IMR-90 (cell line): Measurements from ENCODE around the gene COL20A1.

ENCODE experiments used
- MXI1 ChIP-seq: IDR thresholded peaks from 2 replicates; pipeline ENCODE4 v1.6.1; 2012; ENCODE audit warnings: low read depth, mild to moderate bottlenecking, low read length, moderate library complexity, borderline replicate concordance
- POLR2A ChIP-seq: IDR thresholded peaks from 2 replicates; pipeline ENCODE4 v1.6.1; 2012; ENCODE audit warnings: mild to moderate bottlenecking, low read depth, low read length
- RAD21 ChIP-seq: IDR thresholded peaks from 2 replicates; pipeline ENCODE4 v1.6.1; 2012; ENCODE audit warnings: low read length, improper control_type of control experiment
- SMC3 ChIP-seq: fragments of 150-350 bp; IDR thresholded peaks from 2 replicates; pipeline ENCODE4 v1.6.1; 2016; ENCODE audit warnings: low read depth, mild to moderate bottlenecking, antibody characterized with exemption, low read length, moderate library complexity
- TF ChIP-seq, protein P1 (sequence below): conservative IDR thresholded peaks from 2 replicates; pipeline ENCODE4 v1.5.1; 2012; ENCODE audit warnings: mild to moderate bottlenecking, low read depth, low read length, improper control_type of control experiment

- TF ChIP-seq, protein P1, sequence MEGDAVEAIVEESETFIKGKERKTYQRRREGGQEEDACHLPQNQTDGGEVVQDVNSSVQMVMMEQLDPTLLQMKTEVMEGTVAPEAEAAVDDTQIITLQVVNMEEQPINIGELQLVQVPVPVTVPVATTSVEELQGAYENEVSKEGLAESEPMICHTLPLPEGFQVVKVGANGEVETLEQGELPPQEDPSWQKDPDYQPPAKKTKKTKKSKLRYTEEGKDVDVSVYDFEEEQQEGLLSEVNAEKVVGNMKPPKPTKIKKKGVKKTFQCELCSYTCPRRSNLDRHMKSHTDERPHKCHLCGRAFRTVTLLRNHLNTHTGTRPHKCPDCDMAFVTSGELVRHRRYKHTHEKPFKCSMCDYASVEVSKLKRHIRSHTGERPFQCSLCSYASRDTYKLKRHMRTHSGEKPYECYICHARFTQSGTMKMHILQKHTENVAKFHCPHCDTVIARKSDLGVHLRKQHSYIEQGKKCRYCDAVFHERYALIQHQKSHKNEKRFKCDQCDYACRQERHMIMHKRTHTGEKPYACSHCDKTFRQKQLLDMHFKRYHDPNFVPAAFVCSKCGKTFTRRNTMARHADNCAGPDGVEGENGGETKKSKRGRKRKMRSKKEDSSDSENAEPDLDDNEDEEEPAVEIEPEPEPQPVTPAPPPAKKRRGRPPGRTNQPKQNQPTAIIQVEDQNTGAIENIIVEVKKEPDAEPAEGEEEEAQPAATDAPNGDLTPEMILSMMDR, result no peak
- TF ChIP-seq SMC3 (no peak), POLR2A (no peak), RAD21 (no peak), MXI1 (no peak)
Measured at GRCh38 chr20:63293456-63293855, 470 bp downstream of the COL20A1 start.
